ENCODE measurements around the gene ATP2A3.

GRCh38 chr17:3949418-3949817 is 14.8 kb downstream of the ATP2A3 start:
- no peak for TF ChIP-seq CTCF (IDR thresholded peaks at IDR 0.05; ENCODE audit: insufficient read depth, low read depth, low read length)
- TF ChIP-seq EZH2 (IDR thresholded peaks at IDR 0.05; ENCODE audit: insufficient read depth, low read length) = no peak

All from astrocyte (in vitro differentiated cells and primary cell).